Mesenchymal stem cell (in vitro differentiated cells and primary cell): ENCODE measurements around the gene PACSIN3.

Source experiments
- DNase-seq: peaks from one replicate; pipeline ENCODE4 v3.0.0-alpha.2; 2013
- H2AFZ ChIP-seq: one replicate; pipeline ENCODE4 v1.6.1; 2013; ENCODE audit warnings: low read depth, mild to moderate bottlenecking, control low read depth, inconsistent platforms, low read length, moderate library complexity
- H2AK5ac ChIP-seq: 2 replicates; pipeline ENCODE4 v1.6.1; 2013; ENCODE audit warnings: low read length, moderate library complexity, mild to moderate bottlenecking, inconsistent platforms; ENCODE audit not compliant: severe bottlenecking
- H2BK120ac ChIP-seq: one replicate; pipeline ENCODE4 v1.6.1; 2013; ENCODE audit warnings: low read depth, mild to moderate bottlenecking, inconsistent platforms, low read length, moderate library complexity
- H2BK12ac ChIP-seq, 2 experiments: one replicate each; pipeline ENCODE4 v1.6.1; 2013; ENCODE audit warnings: inconsistent platforms in 2 of 2, low read length in 2 of 2, mild to moderate bottlenecking in 2 of 2, moderate library complexity in 2 of 2, control low read depth in 1 of 2
- H2BK15ac ChIP-seq: one replicate; pipeline ENCODE4 v1.6.1; 2013; ENCODE audit warnings: mild to moderate bottlenecking, low read depth, inconsistent platforms; ENCODE audit not compliant: poor library complexity, severe bottlenecking
- H2BK5ac ChIP-seq: 2 replicates; pipeline ENCODE4 v1.6.1; 2013; ENCODE audit warnings: low read depth, mild to moderate bottlenecking, low read length, control low read depth, inconsistent platforms; ENCODE audit not compliant: poor library complexity, severe bottlenecking
- H3K14ac ChIP-seq, 2 experiments: one replicate each; pipeline ENCODE4 v1.6.1; 2013; ENCODE audit warnings: inconsistent platforms in 2 of 2, low read length in 2 of 2, control low read depth in 1 of 2, mild to moderate bottlenecking in 1 of 2, moderate library complexity in 1 of 2
- H3K18ac ChIP-seq, 2 experiments: one replicate each; pipeline ENCODE4 v1.6.1; 2013; ENCODE audit warnings: inconsistent platforms in 2 of 2, low read length in 2 of 2, control low read depth in 1 of 2, low read depth in 1 of 2, mild to moderate bottlenecking in 1 of 2
- H3K23ac ChIP-seq, 2 experiments: one replicate each; pipeline ENCODE4 v1.6.1; 2013; ENCODE audit warnings: inconsistent platforms in 2 of 2, low read length in 2 of 2, mild to moderate bottlenecking in 2 of 2, moderate library complexity in 2 of 2, control low read depth in 1 of 2
- H3K27ac ChIP-seq: 2 replicates; pipeline ENCODE4 v1.5.1; 2013; ENCODE audit warnings: mild to moderate bottlenecking, moderate library complexity, low read length, control low read depth, inconsistent platforms; ENCODE audit not compliant: poor library complexity, severe bottlenecking
- H3K27me3 ChIP-seq, 2 experiments: 2 replicates each; pipeline versions ENCODE4 v1.6.1 to v1.7.0; 2013; ENCODE audit warnings: low read length in 2 of 2, mild to moderate bottlenecking in 2 of 2, moderate library complexity in 2 of 2, control low read depth in 1 of 2, inconsistent platforms in 1 of 2; ENCODE audit not compliant: control insufficient read depth in 1 of 2, insufficient read depth in 1 of 2
- H3K36me3 ChIP-seq, 2 experiments: 2 replicates each; pipeline versions ENCODE4 v1.6.1 to v1.7.0; 2013; ENCODE audit warnings: low read length in 2 of 2, control low read depth in 1 of 2, inconsistent platforms in 1 of 2, low read depth in 1 of 2, mild to moderate bottlenecking in 1 of 2; ENCODE audit not compliant: insufficient read depth in 2 of 2, control insufficient read depth in 1 of 2
- H3K4ac ChIP-seq, 2 experiments: one replicate each; pipeline ENCODE4 v1.6.1; 2013; ENCODE audit warnings: inconsistent platforms in 2 of 2, low read length in 2 of 2, mild to moderate bottlenecking in 2 of 2, moderate library complexity in 2 of 2, control low read depth in 1 of 2, low read depth in 1 of 2
- H3K4me1 ChIP-seq: 2 replicates; pipeline ENCODE4 v1.6.1; 2013; ENCODE audit warnings: low read depth, low read length, control low read depth; ENCODE audit not compliant: control insufficient read depth, insufficient read depth
- H3K4me2 ChIP-seq: 2 replicates; pipeline ENCODE4 v1.6.1; 2013; ENCODE audit warnings: low read length, mild to moderate bottlenecking, inconsistent platforms; ENCODE audit not compliant: poor library complexity, severe bottlenecking
- H3K4me3 ChIP-seq, 2 experiments: 2 replicates each; pipeline versions ENCODE4 v1.5.1 to v1.7.0; 2013; ENCODE audit warnings: low read length in 2 of 2, mild to moderate bottlenecking in 2 of 2, control low read depth in 1 of 2, low read depth in 1 of 2; ENCODE audit not compliant: insufficient read depth in 1 of 2
- H3K79me1 ChIP-seq: replicated peaks from 2 replicates; pipeline ENCODE4 v1.6.1; 2013; ENCODE audit warnings: mild to moderate bottlenecking, control low read depth, low read length, inconsistent platforms; ENCODE audit not compliant: poor library complexity, severe bottlenecking
- H3K9ac ChIP-seq: 2 replicates; pipeline ENCODE4 v1.7.0; 2013; ENCODE audit warnings: mild to moderate bottlenecking, low read length, moderate library complexity
- H3K9me3 ChIP-seq: 2 replicates; pipeline ENCODE4 v1.7.0; 2013; ENCODE audit warnings: mild to moderate bottlenecking, low read length; ENCODE audit not compliant: control insufficient read depth
- H4K8ac ChIP-seq: one replicate; pipeline ENCODE4 v1.6.1; 2013; ENCODE audit warnings: inconsistent platforms, mild to moderate bottlenecking, low read length, moderate library complexity
- H4K91ac ChIP-seq: one replicate; pipeline ENCODE4 v1.6.1; 2013; ENCODE audit warnings: mild to moderate bottlenecking, low read length, inconsistent platforms
- WGBS: methylation state at CpG from one replicate; pipeline ENCODE4 v1.1.7; 2013; ENCODE audit warnings: mixed read lengths; 5-methylcytosine and 5-hydroxymethylcytosine counted together

PACSIN3 gene

GRCh38 chr11:47177229-47177845, 8.9 kb downstream of the PACSIN3 start:
- H2AFZ ChIP-seq = peak overlapping the region; percentile 56
- H2AK5ac ChIP-seq = no peak overlapping the region
- H4K8ac ChIP-seq = peak overlapping the region; percentile 78

GRCh38 chr11:47176328-47177228, 9.7 kb downstream of the PACSIN3 start, which contains the start of gene ARFGAP2:
Gene ARFGAP2, minus strand, starts transcription at chr11:47176879. Its CDS starts 26 bp downstream, at chr11:47176853.
- peak within 1 kb of the TSS; percentile 72 to 100 for H3K4me3 ChIP-seq
- peak within 1 kb of the TSS; percentile 90 for H3K4me2 ChIP-seq
- peak within 1 kb of the TSS; percentile 83 for H3K27ac ChIP-seq
- peak within 1 kb of the TSS; percentile 68 to 89 for H3K18ac ChIP-seq
- peak within 1 kb of the TSS; percentile 56 for H2AFZ ChIP-seq
- 1% methylated on average over 50 of the region's 89 CpGs for WGBS
- peak within 1 kb of the TSS; percentile 100 for H3K9ac ChIP-seq
- peak within 1 kb of the TSS; percentile 50 for H2BK15ac ChIP-seq
- peak within 1 kb of the TSS; percentile 85 for H4K91ac ChIP-seq
- H2AK5ac ChIP-seq = peak within 1 kb of the TSS; percentile 6
- H3K4ac ChIP-seq = peak within 1 kb of the TSS; percentile 89 to 94
- peak within 1 kb of the TSS in 1 of 2 experiments; percentile 68 for H3K14ac ChIP-seq
- H2BK120ac ChIP-seq = peak within 1 kb of the TSS; percentile 37
- H4K8ac ChIP-seq = peak within 1 kb of the TSS; percentile 78
- peaks cover 50 to 66% of the 10 kb centered on the region in 2 experiments for H3K36me3 ChIP-seq
- H3K79me1 ChIP-seq = peaks cover 27% of the 10 kb centered on the region
- peak within 1 kb of the TSS; percentile 15 for H2BK12ac ChIP-seq
- no peaks in the 10 kb centered on the region for H3K9me3 ChIP-seq
- peaks cover 13% of the 10 kb centered on the region for H3K4me1 ChIP-seq
- peak within 1 kb of the TSS; percentile 22 for H2BK5ac ChIP-seq
- H3K23ac ChIP-seq = peak within 1 kb of the TSS in 1 of 2 experiments; percentile 66
- peak; percentile 96 for DNase-seq
- no peaks in the 10 kb centered on the region for H3K27me3 ChIP-seq

More at GRCh38 chr11:47177229-47177845, 8.9 kb downstream of the PACSIN3 start:
- Histone ChIP-seq H3K18ac (peak overlapping the region; percentile 68 to 89), H2BK120ac (no peak overlapping the region), H3K4me2 (peak overlapping the region; percentile 76), H3K27ac (peak overlapping the region; percentile 83), H3K36me3 (peaks cover 42 to 61% of the 10 kb centered on the region in 2 experiments), H3K27me3 (no peaks in the 10 kb centered on the region), H4K91ac (peak overlapping the region; percentile 85), H3K14ac (peak overlapping the region in 1 of 2 experiments; percentile 62), H3K4me1 (peaks cover 13% of the 10 kb centered on the region), H3K4me3 (peak overlapping the region; percentile 65 to 81), H2BK15ac (peak overlapping the region; percentile 50), H3K9ac (peak overlapping the region; percentile 100), H3K4ac (peak overlapping the region; percentile 61 to 88), H3K79me1 (peaks cover 26% of the 10 kb centered on the region), H2BK12ac (peak overlapping the region; percentile 7 to 15), H3K9me3 (no peaks in the 10 kb centered on the region), H3K23ac (no peak overlapping the region), H2BK5ac (peak overlapping the region; percentile 22)
- DNase-seq = peak; percentile 88
- 9% methylated on average over 17 of the region's 21 CpGs for WGBS

- Histone ChIP-seq H3K18ac (peak overlapping the region in 1 of 2 experiments; percentile 7), H3K9ac (peak overlapping the region; percentile 100), H3K36me3 (peaks cover 57 to 67% of the 10 kb centered on the region in 2 experiments), H2AK5ac (peak overlapping the region; percentile 6), H3K14ac (peak overlapping the region in 1 of 2 experiments; percentile 9), H3K9me3 (no peaks in the 10 kb centered on the region), H4K8ac (peak overlapping the region; percentile 62), H2BK120ac (no peak overlapping the region), H2AFZ (no peak overlapping the region), H3K4me2 (peak overlapping the region; percentile 90), H3K4me1 (peaks cover 13% of the 10 kb centered on the region), H4K91ac (no peak overlapping the region), H2BK5ac (no peak overlapping the region), H3K79me1 (peaks cover 24% of the 10 kb centered on the region), H2BK12ac (no peak overlapping the region), H3K23ac (no peak overlapping the region), H3K4ac (peak overlapping the region; percentile 89 to 94), H3K4me3 (peak overlapping the region; percentile 72 to 100), H3K27me3 (no peaks in the 10 kb centered on the region), H3K27ac (no peak overlapping the region), H2BK15ac (no peak overlapping the region)
- no peak for DNase-seq
- WGBS = 53% methylated on average over 14 of the region's 14 CpGs
Measured at GRCh38 chr11:47175746-47176327, 10.4 kb downstream of the PACSIN3 start.
